LNCaP clone FGC (cell line): ENCODE measurements around the gene SLC27A2.

Source experiments
- DNase-seq: peaks from one replicate; pipeline ENCODE4 v3.0.0-alpha.2; 2011; ENCODE audit warnings: low read depth
- H3K4me3 ChIP-seq: 2 replicates; pipeline ENCODE4 v1.5.1; 2011; ENCODE audit warnings: mild to moderate bottlenecking, low read depth, low read length, control low read depth
- CTCF ChIP-seq: IDR thresholded peaks from 2 replicates; pipeline ENCODE4 v1.5.1; 2012; ENCODE audit warnings: mild to moderate bottlenecking; ENCODE audit not compliant: control insufficient read depth, insufficient read depth; ENCODE audit errors: extremely low read depth

The SLC27A2 gene

GRCh38 chr15:50190166-50190570 lies 8.2 kb downstream of the SLC27A2 start:
- no peak overlapping the region for H3K4me3 ChIP-seq
- no peak for DNase-seq
- TF ChIP-seq CTCF, result no peak

GRCh38 chr15:50190723-50191122 lies 8.7 kb downstream of the SLC27A2 start:
- H3K4me3 ChIP-seq, result no peak overlapping the region
- TF ChIP-seq CTCF, result no peak
- DNase-seq, result no peak

GRCh38 chr15:50192164-50192563 lies 10.2 kb downstream of the SLC27A2 start:
- TF ChIP-seq CTCF, result no peak
- no peak overlapping the region for H3K4me3 ChIP-seq
- DNase-seq, result no peak

- no peak for DNase-seq
- TF ChIP-seq CTCF, result no peak
- no peak overlapping the region for H3K4me3 ChIP-seq
Observed at GRCh38 chr15:50192926-50193620, 11.1 kb downstream of the SLC27A2 start.

GRCh38 chr15:50202003-50202402 lies 20.0 kb downstream of the SLC27A2 start:
- DNase-seq, result no peak
- no peak overlapping the region for H3K4me3 ChIP-seq
- no peak for TF ChIP-seq CTCF

- DNase-seq, result no peak
- TF ChIP-seq CTCF, result no peak
- no peak overlapping the region for H3K4me3 ChIP-seq
Observed at GRCh38 chr15:50206020-50206419, 24.0 kb downstream of the SLC27A2 start.

GRCh38 chr15:50209809-50210208 lies 27.8 kb downstream of the SLC27A2 start:
- no peak for DNase-seq
- no peak overlapping the region for H3K4me3 ChIP-seq
- TF ChIP-seq CTCF, result no peak
